ENCODE data around the gene NLGN4Y.

DNA sequence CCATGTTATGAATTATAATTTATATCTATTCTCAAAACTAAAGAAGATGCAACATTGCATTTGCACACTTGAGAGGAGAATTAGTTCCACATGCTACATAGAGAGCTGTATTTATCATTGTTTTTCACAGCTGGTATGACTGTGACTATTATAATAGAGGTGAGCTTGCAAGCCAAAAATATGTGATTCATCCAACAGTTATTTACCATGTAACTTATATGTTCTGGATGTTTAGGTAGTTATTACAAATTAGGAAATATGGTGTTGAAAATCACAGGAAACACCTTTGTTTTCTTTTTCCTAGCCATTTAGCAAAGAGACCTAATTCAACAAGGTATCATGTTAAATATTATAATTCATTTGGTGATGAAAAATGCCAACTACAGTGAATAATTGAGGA lies 183.8 kb downstream of the NLGN4Y start:
- TF ChIP-seq CTCF (IDR thresholded peaks at IDR 0.05): no peak
- no peak for TF ChIP-seq POLR2A (IDR thresholded peaks at IDR 0.05)
